ENCODE results near the gene NLRP12.
"Not testable (repeated sequence)": the region's sequence is repeated elsewhere in the genome, so short reads cannot be mapped to it uniquely, and the experiment has no call there.

NLRP12 gene

DNA sequence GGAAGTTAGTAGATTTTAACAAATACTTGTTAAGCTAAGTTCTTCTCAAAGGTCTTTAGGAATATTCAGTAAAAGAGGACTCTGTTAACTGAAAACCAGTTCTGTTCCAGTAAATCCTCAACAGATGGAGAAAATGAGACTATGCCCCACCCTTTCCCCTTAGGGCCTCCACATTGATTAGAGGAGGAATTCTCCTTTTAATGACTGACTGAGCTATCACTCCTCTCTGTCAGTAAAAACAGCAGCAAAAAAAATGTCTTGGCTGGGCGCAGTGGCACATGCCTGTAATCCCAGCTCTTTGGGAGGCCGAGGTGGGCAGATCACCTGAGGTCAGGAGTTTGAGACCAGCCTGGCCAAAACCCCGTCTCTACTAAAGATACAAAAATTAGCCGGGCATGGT is 50.1 kb downstream of the NLRP12 start:
- H3K4me3 ChIP-seq (ENCODE audit: low read depth, low read length), result no peak overlapping the region
- DNase-seq (ENCODE audit: low read depth), result no peak
- TF ChIP-seq, protein P1, sequence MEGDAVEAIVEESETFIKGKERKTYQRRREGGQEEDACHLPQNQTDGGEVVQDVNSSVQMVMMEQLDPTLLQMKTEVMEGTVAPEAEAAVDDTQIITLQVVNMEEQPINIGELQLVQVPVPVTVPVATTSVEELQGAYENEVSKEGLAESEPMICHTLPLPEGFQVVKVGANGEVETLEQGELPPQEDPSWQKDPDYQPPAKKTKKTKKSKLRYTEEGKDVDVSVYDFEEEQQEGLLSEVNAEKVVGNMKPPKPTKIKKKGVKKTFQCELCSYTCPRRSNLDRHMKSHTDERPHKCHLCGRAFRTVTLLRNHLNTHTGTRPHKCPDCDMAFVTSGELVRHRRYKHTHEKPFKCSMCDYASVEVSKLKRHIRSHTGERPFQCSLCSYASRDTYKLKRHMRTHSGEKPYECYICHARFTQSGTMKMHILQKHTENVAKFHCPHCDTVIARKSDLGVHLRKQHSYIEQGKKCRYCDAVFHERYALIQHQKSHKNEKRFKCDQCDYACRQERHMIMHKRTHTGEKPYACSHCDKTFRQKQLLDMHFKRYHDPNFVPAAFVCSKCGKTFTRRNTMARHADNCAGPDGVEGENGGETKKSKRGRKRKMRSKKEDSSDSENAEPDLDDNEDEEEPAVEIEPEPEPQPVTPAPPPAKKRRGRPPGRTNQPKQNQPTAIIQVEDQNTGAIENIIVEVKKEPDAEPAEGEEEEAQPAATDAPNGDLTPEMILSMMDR (IDR thresholded peaks at IDR 0.05; ENCODE audit: low read depth, low read length, missing control alignments), result no peak

GRCh38 chr19:53772943-53773342 is 51.2 kb downstream of the NLRP12 start:
- TF ChIP-seq, protein P1 (IDR thresholded peaks at IDR 0.05; ENCODE audit: low read depth, low read length, missing control alignments), result peak; percentile 65
- DNase-seq (ENCODE audit: low read depth), result no peak
- H3K4me3 ChIP-seq (ENCODE audit: low read depth, low read length), result no peak overlapping the region

DNA sequence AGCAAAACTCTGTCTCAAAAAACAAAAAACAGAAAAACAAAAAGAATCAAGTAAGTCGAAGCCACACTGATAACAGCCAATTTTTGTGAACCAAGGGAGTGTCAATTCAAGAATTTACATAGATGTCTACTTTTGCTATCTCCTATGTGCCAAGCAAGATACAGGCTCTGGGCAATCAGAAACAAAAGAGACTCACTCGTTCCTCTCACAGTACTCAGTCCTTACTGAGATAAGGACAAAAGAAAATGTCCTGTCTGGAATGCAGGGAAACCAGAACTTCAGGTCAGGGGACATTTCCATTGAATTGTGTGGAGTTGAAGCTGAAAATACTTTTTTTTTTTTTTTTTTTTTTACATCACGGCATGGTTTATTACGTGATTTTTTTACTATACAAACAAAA is 53.0 kb downstream of the NLRP12 start:
- DNase-seq (ENCODE audit: low read depth), result no peak
- no peak overlapping the region for H3K4me3 ChIP-seq (ENCODE audit: low read depth, low read length)
- TF ChIP-seq, protein P1 (IDR thresholded peaks at IDR 0.05; ENCODE audit: low read depth, low read length, missing control alignments), result no peak

DNA sequence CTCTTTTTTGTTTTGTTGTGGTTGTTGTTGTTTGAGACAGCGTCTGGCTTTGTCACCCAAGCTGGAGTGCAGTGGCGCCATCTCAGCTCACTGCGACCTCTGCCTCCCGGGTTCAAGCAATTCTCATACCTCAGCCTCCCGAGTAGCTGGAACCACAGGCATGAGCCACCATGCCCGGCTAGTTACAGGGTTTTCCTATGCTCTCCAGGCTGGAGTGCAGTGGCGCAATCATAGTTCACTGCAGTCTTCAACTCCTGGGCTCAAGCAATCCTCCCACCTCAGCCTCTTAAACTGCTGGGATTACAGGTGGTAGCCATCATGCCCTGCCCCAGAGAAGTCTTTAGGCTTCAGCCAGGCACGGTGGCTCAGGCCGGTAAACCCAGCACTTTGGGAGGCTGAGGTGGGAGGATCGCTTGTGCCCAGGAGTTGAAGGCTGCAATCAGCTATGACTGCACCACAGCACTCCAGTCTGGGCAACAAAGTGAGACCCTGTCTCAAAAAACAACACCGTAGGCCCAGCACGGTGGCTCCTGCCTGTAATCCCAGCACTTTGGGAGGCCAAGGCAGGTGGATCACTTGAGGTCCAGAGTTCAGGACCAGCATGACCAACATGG is 54.3 kb downstream of the NLRP12 start:
- H3K4me3 ChIP-seq (ENCODE audit: low read depth, low read length); DNase-seq (ENCODE audit: low read depth): not testable (repeated sequence)

DNA sequence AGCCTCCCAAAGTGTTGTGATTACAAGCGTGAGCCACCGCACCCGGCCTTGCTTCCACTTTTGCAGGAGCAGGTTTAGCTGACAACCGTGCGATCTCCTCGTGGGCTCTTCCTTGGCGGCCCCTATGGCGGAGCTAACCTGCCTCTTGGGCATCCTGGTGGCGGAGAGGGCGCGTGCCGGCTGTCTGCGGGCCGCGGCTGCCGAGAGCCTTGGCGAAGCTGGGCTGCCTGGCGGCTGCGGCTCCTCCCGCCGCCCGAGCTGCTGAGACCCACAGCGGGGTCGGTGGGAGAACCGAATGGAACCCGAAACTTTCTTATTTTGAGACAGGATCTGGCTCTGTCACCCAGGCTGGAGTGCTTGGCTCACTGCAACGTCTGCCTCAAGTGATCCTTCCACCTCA is 55.7 kb downstream of the NLRP12 start:
- DNase-seq (ENCODE audit: low read depth), result no peak
- H3K4me3 ChIP-seq (ENCODE audit: low read depth, low read length), result no peak overlapping the region
- TF ChIP-seq, protein P1 (IDR thresholded peaks at IDR 0.05; ENCODE audit: low read depth, low read length, missing control alignments), result no peak

DNA sequence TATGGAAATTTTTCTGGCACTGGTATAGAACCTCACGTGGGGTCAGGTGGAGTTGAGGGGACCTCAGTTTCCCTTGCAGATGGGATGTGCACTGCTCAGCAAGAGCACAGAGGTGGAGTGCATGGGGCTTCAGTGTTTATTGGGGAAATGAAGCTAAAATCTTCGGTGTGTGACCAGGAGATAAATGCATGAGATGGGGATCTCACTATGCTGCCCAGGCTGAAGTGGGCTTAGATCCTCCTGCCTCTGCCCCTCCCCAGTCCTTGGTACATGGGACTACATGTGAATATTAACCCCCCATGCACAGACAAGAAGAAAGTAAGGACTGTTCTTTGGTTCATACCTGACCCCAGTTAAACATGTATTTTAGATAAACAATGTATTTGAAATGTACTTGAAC is 65.1 kb downstream of the NLRP12 start:
- not testable (repeated sequence) for DNase-seq (ENCODE audit: low read depth); H3K4me3 ChIP-seq (ENCODE audit: low read depth, low read length)

All from GM12864 (cell line).